ENCODE measurements around the gene TMEM131.

GRCh38 chr2:97747716-97748115, 248.0 kb downstream of the TMEM131 start:
- TF ChIP-seq POLR2A (IDR thresholded peaks at IDR 0.05): no peak
- TF ChIP-seq, protein P1, sequence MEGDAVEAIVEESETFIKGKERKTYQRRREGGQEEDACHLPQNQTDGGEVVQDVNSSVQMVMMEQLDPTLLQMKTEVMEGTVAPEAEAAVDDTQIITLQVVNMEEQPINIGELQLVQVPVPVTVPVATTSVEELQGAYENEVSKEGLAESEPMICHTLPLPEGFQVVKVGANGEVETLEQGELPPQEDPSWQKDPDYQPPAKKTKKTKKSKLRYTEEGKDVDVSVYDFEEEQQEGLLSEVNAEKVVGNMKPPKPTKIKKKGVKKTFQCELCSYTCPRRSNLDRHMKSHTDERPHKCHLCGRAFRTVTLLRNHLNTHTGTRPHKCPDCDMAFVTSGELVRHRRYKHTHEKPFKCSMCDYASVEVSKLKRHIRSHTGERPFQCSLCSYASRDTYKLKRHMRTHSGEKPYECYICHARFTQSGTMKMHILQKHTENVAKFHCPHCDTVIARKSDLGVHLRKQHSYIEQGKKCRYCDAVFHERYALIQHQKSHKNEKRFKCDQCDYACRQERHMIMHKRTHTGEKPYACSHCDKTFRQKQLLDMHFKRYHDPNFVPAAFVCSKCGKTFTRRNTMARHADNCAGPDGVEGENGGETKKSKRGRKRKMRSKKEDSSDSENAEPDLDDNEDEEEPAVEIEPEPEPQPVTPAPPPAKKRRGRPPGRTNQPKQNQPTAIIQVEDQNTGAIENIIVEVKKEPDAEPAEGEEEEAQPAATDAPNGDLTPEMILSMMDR (IDR thresholded peaks at IDR 0.05 in 4 of 5, conservative IDR thresholded peaks at IDR 0.05 in 1 of 5): no peak
